HG03066 (cell line): ENCODE measurements around the gene DNMT3L.
"Not testable (repeated sequence)": the region's sequence is repeated elsewhere in the genome, so short reads cannot be mapped to it uniquely, and the experiment has no call there.

Source experiments
- ATAC-seq: cut with Tn5 transposase; IDR thresholded peaks from one replicate; pipeline ENCODE4 v1.9.1; 2021; ENCODE audit warnings: low read depth; ENCODE audit not compliant: unreplicated experiment

The DNMT3L gene

GRCh38 chr21:44253832-44254710 lies 7.6 kb downstream of the DNMT3L start:
- no peak for ATAC-seq

- not testable (repeated sequence) for ATAC-seq
Observed at GRCh38 chr21:44249204-44250037, 12.3 kb downstream of the DNMT3L start.

- not testable (repeated sequence) for ATAC-seq
Observed at GRCh38 chr21:44247904-44248303, 13.8 kb downstream of the DNMT3L start.

- peak; percentile 44 for ATAC-seq
Observed at GRCh38 chr21:44243980-44244379, 17.7 kb downstream of the DNMT3L start.

GRCh38 chr21:44241281-44241680 lies 20.4 kb downstream of the DNMT3L start:
- not testable (repeated sequence) for ATAC-seq

GRCh38 chr21:44240842-44241241 lies 20.9 kb downstream of the DNMT3L start, which contains the start of gene ICOSLG:
Gene ICOSLG (minus strand): TSS chr21:44240943. CDS start chr21:44240817, 126 bp downstream.
- ATAC-seq = peak; percentile 39

GRCh38 chr21:44240353-44240752 lies 21.3 kb downstream of the DNMT3L start:
- not testable (repeated sequence) for ATAC-seq

- ATAC-seq = not testable (repeated sequence)
Observed at GRCh38 chr21:44229561-44229960, 32.1 kb downstream of the DNMT3L start.

GRCh38 chr21:44228109-44228508 lies 33.6 kb downstream of the DNMT3L start:
- not testable (repeated sequence) for ATAC-seq

- ATAC-seq = not testable (repeated sequence)
Observed at GRCh38 chr21:44227614-44228013, 34.1 kb downstream of the DNMT3L start.

GRCh38 chr21:44225605-44226004 lies 36.1 kb downstream of the DNMT3L start:
- ATAC-seq = not testable (repeated sequence)

- not testable (repeated sequence) for ATAC-seq
Observed at GRCh38 chr21:44223334-44223733, 38.4 kb downstream of the DNMT3L start.

GRCh38 chr21:44220674-44221073 lies 41.0 kb downstream of the DNMT3L start:
- not testable (repeated sequence) for ATAC-seq

GRCh38 chr21:44218461-44218860 lies 43.2 kb downstream of the DNMT3L start:
- not testable (repeated sequence) for ATAC-seq

- not testable (repeated sequence) for ATAC-seq
Observed at GRCh38 chr21:44211978-44212377, 49.7 kb downstream of the DNMT3L start.

- not testable (repeated sequence) for ATAC-seq
Observed at GRCh38 chr21:44211574-44211973, 50.1 kb downstream of the DNMT3L start.

- ATAC-seq = not testable (repeated sequence)
Observed at GRCh38 chr21:44207860-44208646, 53.6 kb downstream of the DNMT3L start.

- peak; percentile 71 for ATAC-seq
Observed at GRCh38 chr21:44206698-44207676, 54.7 kb downstream of the DNMT3L start.

- not testable (repeated sequence) for ATAC-seq
Observed at GRCh38 chr21:44206187-44206586, 55.5 kb downstream of the DNMT3L start.
